WTC11 (cell line): ENCODE data around the gene SLC19A1.

Experiments
- CTCF ChIP-seq: fragments of 200-600 bp; IDR thresholded peaks from 2 replicates; pipeline ENCODE4 v1.8.0; 2022; ENCODE audit warnings: antibody characterized with exemption
- ERG ChIP-seq: fragments of 250-450 bp; sonication (Bioruptor Pico); IDR thresholded peaks from 2 replicates; pipeline ENCODE4 v1.8.0; 2021; ENCODE audit warnings: mild to moderate bottlenecking
- ESRRA ChIP-seq: sonication (generic); formaldehyde crosslinking; IDR thresholded peaks from 2 replicates; pipeline ENCODE4 v1.8.1; 2022; ENCODE audit warnings: mild to moderate bottlenecking, missing genetic modification reagents, borderline replicate concordance
- HMGXB4 ChIP-seq: sonication (generic); formaldehyde crosslinking; IDR thresholded peaks from 2 replicates; pipeline ENCODE4 v1.8.1; 2023; ENCODE audit warnings: mild to moderate bottlenecking, moderate library complexity, missing genetic modification reagents
- MAX ChIP-seq: sonication (generic); formaldehyde crosslinking; IDR thresholded peaks from 2 replicates; pipeline ENCODE4 v1.8.0; 2022; ENCODE audit warnings: mild to moderate bottlenecking, missing genetic modification reagents
- MLX ChIP-seq: sonication (generic); formaldehyde crosslinking; IDR thresholded peaks from 2 replicates; pipeline ENCODE4 v1.8.1; 2023; ENCODE audit warnings: mild to moderate bottlenecking, missing genetic modification reagents, moderate library complexity
- MXD4 ChIP-seq: fragments of 250-450 bp; sonication (Bioruptor Pico); IDR thresholded peaks from 2 replicates; pipeline ENCODE4 v1.8.0; 2021; ENCODE audit warnings: mild to moderate bottlenecking, moderate library complexity, borderline replicate concordance
- NR2C2 ChIP-seq: sonication (generic); formaldehyde crosslinking; IDR thresholded peaks from 2 replicates; pipeline ENCODE4 v1.8.0; 2022; ENCODE audit warnings: mild to moderate bottlenecking, missing genetic modification reagents
- RELA ChIP-seq: sonication (generic); formaldehyde crosslinking; IDR thresholded peaks from 2 replicates; pipeline ENCODE4 v1.8.1; 2022; ENCODE audit warnings: missing genetic modification reagents, mild to moderate bottlenecking, borderline replicate concordance
- SMAD4 ChIP-seq: sonication (generic); formaldehyde crosslinking; IDR thresholded peaks from 2 replicates; pipeline ENCODE4 v1.8.0; 2022; ENCODE audit warnings: mild to moderate bottlenecking, missing genetic modification reagents
- SP1 ChIP-seq: sonication (generic); formaldehyde crosslinking; conservative IDR thresholded peaks from 2 replicates; pipeline ENCODE4 v1.8.1; 2022; ENCODE audit warnings: missing genetic modification reagents
- ZMAT4 ChIP-seq: fragments of 250-450 bp; sonication (Bioruptor Pico); IDR thresholded peaks from 2 replicates; pipeline ENCODE4 v1.9.0; 2021; ENCODE audit warnings: mild to moderate bottlenecking
- ZNF532 ChIP-seq: fragments of 250-450 bp; sonication (Bioruptor Pico); IDR thresholded peaks from 2 replicates; pipeline ENCODE4 v1.9.0; 2021; ENCODE audit warnings: mild to moderate bottlenecking, borderline replicate concordance

- TF ChIP-seq NR2C2 (CRISPR knock-in tag): no peak
- TF ChIP-seq ESRRA (CRISPR knock-in tag): no peak
- no peak for TF ChIP-seq ZMAT4
- no peak for TF ChIP-seq MXD4 (CRISPR knock-in tag)
- no peak for TF ChIP-seq CTCF
- TF ChIP-seq MLX (CRISPR knock-in tag): no peak
- no peak for TF ChIP-seq HMGXB4 (CRISPR knock-in tag)
- TF ChIP-seq SP1: no peak
- TF ChIP-seq MAX (CRISPR knock-in tag): no peak
- no peak for TF ChIP-seq SMAD4 (CRISPR knock-in tag)
- TF ChIP-seq ERG (CRISPR knock-in tag): no peak
- TF ChIP-seq RELA (CRISPR knock-in tag): no peak
- no peak for TF ChIP-seq ZNF532 (CRISPR knock-in tag)
Measured at GRCh38 chr21:45505416-45506021, 36.7 kb downstream of the SLC19A1 start.
